Neural cell (in vitro differentiated cells): ENCODE measurements around the gene RPS6KA2. TPM values are rescaled to one million over a fixed set of nuclear protein-coding genes. Genes with fewer than 3 reads are reported as not detected.
"Not testable (repeated sequence)": the region's sequence is repeated elsewhere in the genome, so short reads cannot be mapped to it uniquely, and the experiment has no call there.

Source experiments
- H2AFZ ChIP-seq: fragments of 200-600, 300-800 bp; sonication (generic), shearing (Covaris generic); 2 replicates; pipeline ENCODE4 v1.6.0; 2014; ENCODE audit warnings: low read depth, mild to moderate bottlenecking, antibody characterized with exemption, low read length, moderate library complexity
- H3F3A ChIP-seq: fragments of 200-600 bp; shearing (Covaris generic); 2 replicates; pipeline ENCODE4 v1.6.1; 2016; ENCODE audit warnings: mild to moderate bottlenecking, moderate library complexity, mixed read lengths, antibody characterized with exemption, low read length; ENCODE audit not compliant: insufficient read depth, poor library complexity, severe bottlenecking
- H3K27ac ChIP-seq: fragments of 200-600, 300-800 bp; sonication (generic), shearing (Covaris generic); 2 replicates; pipeline ENCODE4 v1.5.1; 2014; ENCODE audit warnings: mild to moderate bottlenecking, low read length, moderate library complexity
- H3K27me3 ChIP-seq: fragments of 300-800, 200-600 bp; sonication (generic), shearing (Covaris generic); 2 replicates; pipeline ENCODE4 v1.6.0; 2014; ENCODE audit warnings: mild to moderate bottlenecking, low read depth, low read length, moderate library complexity; ENCODE audit not compliant: insufficient read depth
- H3K36me3 ChIP-seq: fragments of 300-800, 200-600 bp; sonication (generic), shearing (Covaris generic); 2 replicates; pipeline ENCODE4 v1.5.1; 2014; ENCODE audit warnings: mild to moderate bottlenecking, antibody characterized with exemption, low read length, moderate library complexity; ENCODE audit not compliant: insufficient read depth
- H3K4me2 ChIP-seq: fragments of 300-800, 200-600 bp; sonication (generic), shearing (Covaris generic); 2 replicates; pipeline ENCODE4 v1.6.0; 2014; ENCODE audit warnings: mild to moderate bottlenecking, low read length
- H3K4me3 ChIP-seq: fragments of 300-800, 200-600 bp; sonication (generic), shearing (Covaris generic); 2 replicates; pipeline ENCODE4 v1.5.1; 2014; ENCODE audit warnings: mild to moderate bottlenecking, low read length, moderate library complexity
- H3K79me2 ChIP-seq: fragments of 200-600 bp; shearing (Covaris generic); replicated peaks from 2 replicates; pipeline ENCODE4 v1.6.0; 2014; ENCODE audit warnings: mild to moderate bottlenecking, low read length, moderate library complexity; ENCODE audit not compliant: insufficient read depth
- H3K9ac ChIP-seq: fragments of 300-800, 200-600 bp; sonication (generic), shearing (Covaris generic); 2 replicates; pipeline ENCODE4 v1.6.1; 2016; ENCODE audit warnings: mild to moderate bottlenecking, low read length, mixed read lengths
- H3K9me2 ChIP-seq: fragments of 200-600 bp; shearing (Covaris generic); 2 replicates; pipeline ENCODE4 v1.6.1; 2016; ENCODE audit warnings: mild to moderate bottlenecking, low read length, mixed read lengths; ENCODE audit not compliant: insufficient read depth
- H3K9me3 ChIP-seq: fragments of 200-600, 300-800 bp; sonication (generic), shearing (Covaris generic); 2 replicates; pipeline ENCODE4 v1.6.1; 2016; ENCODE audit warnings: mild to moderate bottlenecking, mixed run types, low read length, moderate library complexity, mixed read lengths
- H4K20me1 ChIP-seq: fragments of 200-600 bp; shearing (Covaris generic); 2 replicates; pipeline ENCODE4 v1.6.1; 2016; ENCODE audit warnings: mild to moderate bottlenecking, mixed run types; ENCODE audit not compliant: insufficient read depth
- EP300 ChIP-seq: fragments of 450-650 bp; conservative IDR thresholded peaks from 2 replicates; pipeline ENCODE4 v1.6.1; 2014; ENCODE audit warnings: antibody characterized with exemption, mild to moderate bottlenecking, moderate library complexity; ENCODE audit not compliant: poor library complexity, severe bottlenecking
- EZH2 ChIP-seq: fragments of 200-600, 300-800 bp; shearing (Covaris generic), sonication (generic); IDR thresholded peaks from 2 replicates; pipeline ENCODE4 v1.6.1; 2014; ENCODE audit warnings: antibody characterized with exemption, low read length, borderline replicate concordance, mild to moderate bottlenecking; ENCODE audit not compliant: insufficient read depth, poor library complexity, severe bottlenecking
- MXI1 ChIP-seq: fragments of 450-650 bp; conservative IDR thresholded peaks from 2 replicates; pipeline ENCODE4 v1.6.1; 2014; ENCODE audit warnings: antibody characterized with exemption, mild to moderate bottlenecking; ENCODE audit not compliant: poor library complexity, severe bottlenecking
- POLR2AphosphoS5 ChIP-seq: IDR thresholded peaks from 2 replicates; pipeline ENCODE4 v1.6.1; 2012
- RAD21 ChIP-seq: fragments of 450-650 bp; conservative IDR thresholded peaks from 2 replicates; pipeline ENCODE4 v1.6.1; 2014; ENCODE audit warnings: antibody characterized with exemption, mild to moderate bottlenecking, moderate library complexity
- SMC3 ChIP-seq: fragments of 450-650 bp; conservative IDR thresholded peaks from 2 replicates; pipeline ENCODE4 v1.6.1; 2014; ENCODE audit warnings: antibody characterized with exemption, mild to moderate bottlenecking, moderate library complexity; ENCODE audit not compliant: poor library complexity
- TAF1 ChIP-seq: IDR thresholded peaks from 2 replicates; pipeline ENCODE4 v1.6.1; 2012; ENCODE audit warnings: low read depth
- polyA plus RNA-seq: library from polyadenylated mRNA; depleted of rRNA; stranded (reverse); fragments of >200 nt; gene quantifications from 2 replicates; pipeline ENCODE4 v1.2.3, GENCODE V29; 2014
- TF ChIP-seq, protein P1 (sequence below): fragments of 450-650 bp; IDR thresholded peaks from 2 replicates; pipeline ENCODE4 v1.5.1; 2014; ENCODE audit warnings: antibody characterized with exemption, mild to moderate bottlenecking, moderate library complexity; ENCODE audit not compliant: poor library complexity, severe bottlenecking
- TF ChIP-seq, protein P2 (sequence below): IDR thresholded peaks from 2 replicates; pipeline ENCODE4 v1.6.1; 2012; ENCODE audit warnings: borderline replicate concordance

The RPS6KA2 gene
- polyA plus RNA-seq, 1 donor from 2014 or later, result 34.3 TPM

DNA sequence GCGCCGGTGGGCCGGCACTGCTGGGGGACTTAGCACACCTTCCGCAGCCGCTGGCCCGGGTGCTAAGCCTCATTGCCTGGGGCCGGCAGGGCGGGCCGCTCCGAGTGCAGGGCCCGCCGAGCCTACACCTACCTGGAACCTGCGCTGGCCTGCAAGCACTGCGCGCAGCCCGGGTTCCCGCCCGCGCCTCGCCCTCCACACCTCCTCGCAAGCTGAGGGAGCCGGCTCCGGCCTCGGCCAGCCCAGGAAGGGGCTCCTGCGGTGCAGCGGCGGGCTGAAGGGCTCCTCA lies 233.6 kb downstream of the RPS6KA2 start:
- Histone ChIP-seq H3K9me2 (no peaks in the 10 kb centered on the region), H4K20me1 (no peaks in the 10 kb centered on the region), H3K9me3 (no peaks in the 10 kb centered on the region), H3K27ac (no peak overlapping the region), H3K79me2 (no peaks in the 10 kb centered on the region), H3K4me2 (no peak overlapping the region), H3K9ac (no peak overlapping the region), H3K4me3 (no peak overlapping the region), H3F3A (no peaks in the 10 kb centered on the region), H2AFZ (no peak overlapping the region), H3K36me3 (no peaks in the 10 kb centered on the region), H3K27me3 (no peaks in the 10 kb centered on the region)
- no peak for TF ChIP-seq MXI1
- no peak for TF ChIP-seq EZH2
- TF ChIP-seq, protein P1, sequence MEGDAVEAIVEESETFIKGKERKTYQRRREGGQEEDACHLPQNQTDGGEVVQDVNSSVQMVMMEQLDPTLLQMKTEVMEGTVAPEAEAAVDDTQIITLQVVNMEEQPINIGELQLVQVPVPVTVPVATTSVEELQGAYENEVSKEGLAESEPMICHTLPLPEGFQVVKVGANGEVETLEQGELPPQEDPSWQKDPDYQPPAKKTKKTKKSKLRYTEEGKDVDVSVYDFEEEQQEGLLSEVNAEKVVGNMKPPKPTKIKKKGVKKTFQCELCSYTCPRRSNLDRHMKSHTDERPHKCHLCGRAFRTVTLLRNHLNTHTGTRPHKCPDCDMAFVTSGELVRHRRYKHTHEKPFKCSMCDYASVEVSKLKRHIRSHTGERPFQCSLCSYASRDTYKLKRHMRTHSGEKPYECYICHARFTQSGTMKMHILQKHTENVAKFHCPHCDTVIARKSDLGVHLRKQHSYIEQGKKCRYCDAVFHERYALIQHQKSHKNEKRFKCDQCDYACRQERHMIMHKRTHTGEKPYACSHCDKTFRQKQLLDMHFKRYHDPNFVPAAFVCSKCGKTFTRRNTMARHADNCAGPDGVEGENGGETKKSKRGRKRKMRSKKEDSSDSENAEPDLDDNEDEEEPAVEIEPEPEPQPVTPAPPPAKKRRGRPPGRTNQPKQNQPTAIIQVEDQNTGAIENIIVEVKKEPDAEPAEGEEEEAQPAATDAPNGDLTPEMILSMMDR, result no peak
- TF ChIP-seq POLR2AphosphoS5, result no peak
- TF ChIP-seq TAF1, result no peak
- no peak for TF ChIP-seq EP300
- no peak for TF ChIP-seq SMC3
- TF ChIP-seq, protein P2, sequence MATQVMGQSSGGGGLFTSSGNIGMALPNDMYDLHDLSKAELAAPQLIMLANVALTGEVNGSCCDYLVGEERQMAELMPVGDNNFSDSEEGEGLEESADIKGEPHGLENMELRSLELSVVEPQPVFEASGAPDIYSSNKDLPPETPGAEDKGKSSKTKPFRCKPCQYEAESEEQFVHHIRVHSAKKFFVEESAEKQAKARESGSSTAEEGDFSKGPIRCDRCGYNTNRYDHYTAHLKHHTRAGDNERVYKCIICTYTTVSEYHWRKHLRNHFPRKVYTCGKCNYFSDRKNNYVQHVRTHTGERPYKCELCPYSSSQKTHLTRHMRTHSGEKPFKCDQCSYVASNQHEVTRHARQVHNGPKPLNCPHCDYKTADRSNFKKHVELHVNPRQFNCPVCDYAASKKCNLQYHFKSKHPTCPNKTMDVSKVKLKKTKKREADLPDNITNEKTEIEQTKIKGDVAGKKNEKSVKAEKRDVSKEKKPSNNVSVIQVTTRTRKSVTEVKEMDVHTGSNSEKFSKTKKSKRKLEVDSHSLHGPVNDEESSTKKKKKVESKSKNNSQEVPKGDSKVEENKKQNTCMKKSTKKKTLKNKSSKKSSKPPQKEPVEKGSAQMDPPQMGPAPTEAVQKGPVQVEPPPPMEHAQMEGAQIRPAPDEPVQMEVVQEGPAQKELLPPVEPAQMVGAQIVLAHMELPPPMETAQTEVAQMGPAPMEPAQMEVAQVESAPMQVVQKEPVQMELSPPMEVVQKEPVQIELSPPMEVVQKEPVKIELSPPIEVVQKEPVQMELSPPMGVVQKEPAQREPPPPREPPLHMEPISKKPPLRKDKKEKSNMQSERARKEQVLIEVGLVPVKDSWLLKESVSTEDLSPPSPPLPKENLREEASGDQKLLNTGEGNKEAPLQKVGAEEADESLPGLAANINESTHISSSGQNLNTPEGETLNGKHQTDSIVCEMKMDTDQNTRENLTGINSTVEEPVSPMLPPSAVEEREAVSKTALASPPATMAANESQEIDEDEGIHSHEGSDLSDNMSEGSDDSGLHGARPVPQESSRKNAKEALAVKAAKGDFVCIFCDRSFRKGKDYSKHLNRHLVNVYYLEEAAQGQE, result no peak
- TF ChIP-seq RAD21, result no peak

DNA sequence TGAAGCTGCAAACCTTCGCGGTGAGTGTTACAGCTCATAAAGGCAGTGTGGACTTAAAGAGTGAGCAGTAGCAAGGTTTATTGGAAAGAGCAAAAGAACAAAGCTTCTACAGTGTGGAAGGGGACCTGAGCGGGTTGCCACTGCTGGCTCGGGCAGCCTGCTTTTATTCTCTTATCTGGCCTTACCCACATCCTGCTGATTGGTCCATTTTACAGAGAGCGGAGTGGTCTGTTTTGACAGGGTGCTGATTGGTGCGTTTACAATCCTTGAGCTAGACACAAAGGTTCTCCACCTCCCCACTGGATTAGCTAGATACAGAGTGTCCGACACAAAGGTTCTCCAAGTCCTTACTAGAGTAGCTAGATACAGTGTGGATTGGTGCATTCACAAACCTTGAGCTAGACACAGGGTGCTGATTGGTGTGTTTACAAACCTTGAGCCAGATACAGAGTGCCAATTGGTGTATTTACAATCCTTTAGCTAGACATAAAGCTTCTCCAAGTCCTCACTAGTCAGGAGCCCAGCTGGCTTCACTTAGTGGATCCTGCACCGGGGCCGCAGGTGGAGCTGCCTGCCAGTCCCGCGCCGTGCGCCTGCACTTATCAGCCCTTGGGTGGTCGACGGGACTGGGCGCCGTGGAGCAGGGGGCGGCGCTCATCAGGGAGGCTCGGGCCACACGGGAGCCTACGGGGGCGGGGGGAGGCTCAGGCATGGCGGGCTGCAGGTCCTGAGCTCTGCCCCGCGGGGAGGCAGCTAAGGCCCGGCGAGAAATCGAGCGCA lies 234.1 kb downstream of the RPS6KA2 start:
- H3K79me2 ChIP-seq, result not testable (repeated sequence)

More for the DNA sequence above, 234.1 kb downstream of the RPS6KA2 start:
- not testable (repeated sequence) for H3K4me2 ChIP-seq, H3F3A ChIP-seq, H4K20me1 ChIP-seq, H3K27ac ChIP-seq, H3K27me3 ChIP-seq, H3K4me3 ChIP-seq, H2AFZ ChIP-seq, H3K9me3 ChIP-seq, H3K9me2 ChIP-seq, H3K36me3 ChIP-seq, H3K9ac ChIP-seq
